T-helper 17 cell (primary cell): ENCODE data around the gene PAFAH1B1. TPM values are rescaled to one million over a fixed set of nuclear protein-coding genes. Genes with fewer than 3 reads are reported as not detected.
"Not testable (repeated sequence)": the region's sequence is repeated elsewhere in the genome, so short reads cannot be mapped to it uniquely, and the experiment has no call there.

ENCODE experiments used
- ATAC-seq: fragments of 150-1000 bp; cut with Tn5 transposase; 2 replicates; pipeline ENCODE4 v1.10.0; 2021; ENCODE audit warnings: mild to moderate bottlenecking, moderate library complexity
- DNase-seq, 3 donors: peaks; one replicate each; pipeline versions ENCODE4 v3.0.0 to v3.0.0-alpha.2; 2020 to 2021
- H3K9me3 ChIP-seq: one replicate; pipeline ENCODE4 v1.7.0; 2013; ENCODE audit warnings: low read length, mild to moderate bottlenecking; ENCODE audit not compliant: control insufficient read depth, poor library complexity, severe bottlenecking
- H3K27ac Mint-ChIP-seq: one replicate; pipeline ENCODE4 v1.8.0; 2022; ENCODE audit warnings: mild to moderate bottlenecking, moderate library complexity, mixed read lengths
- H3K27me3 Mint-ChIP-seq: one replicate; pipeline ENCODE4 v1.8.0; 2022; ENCODE audit warnings: mixed read lengths
- H3K36me3 Mint-ChIP-seq: one replicate; pipeline ENCODE4 v1.8.0; 2022; ENCODE audit warnings: low read depth, mixed read lengths
- H3K4me1 Mint-ChIP-seq: one replicate; pipeline ENCODE4 v1.8.0; 2022; ENCODE audit warnings: mild to moderate bottlenecking, mixed read lengths
- H3K4me3 Mint-ChIP-seq: one replicate; pipeline ENCODE4 v1.8.0; 2022; ENCODE audit warnings: mild to moderate bottlenecking, moderate library complexity, mixed read lengths
- total RNA-seq, 4 donors: library from RNA in 2 of 4; stranded (reverse) in 2 of 4; gene quantifications; one replicate each; pipeline ENCODE4 v1.2.3 and lab custom pipeline; 2022 to 2026

Gene PAFAH1B1
- 100 to 1,000 TPM; 149 to 165 TPM for total RNA-seq
- 175 to 279 reads per million in 2 donors for total RNA-seq (lab: John Stamatoyannopoulos, UW)

- Mint-ChIP-seq H3K4me1 (peaks cover 22% of the 10 kb centered on the region), H3K27ac (peak within 1 kb of the TSS; percentile 93), H3K27me3 (no peaks in the 10 kb centered on the region), H3K36me3 (peaks cover 2% of the 10 kb centered on the region), H3K4me3 (peak within 1 kb of the TSS; percentile 99)
- ATAC-seq (peak; percentile 79), DNase-seq (peak; percentile 94 to 95 (median 95))
- H3K9me3 ChIP-seq = no peaks in the 10 kb centered on the region
Measured at GRCh38 chr17:2592971-2593820, at the start of gene PAFAH1B1. Gene PAFAH1B1 (plus strand): TSS chr17:2593654. CDS start chr17:2638289, 44,635 bp downstream.

GRCh38 chr17:2545393-2545792 is 48.1 kb upstream of the PAFAH1B1 start:
- Mint-ChIP-seq H3K27me3 (peaks cover 11% of the 10 kb centered on the region), H3K4me3 (no peak overlapping the region), H3K27ac (no peak overlapping the region), H3K4me1 (no peaks in the 10 kb centered on the region), H3K36me3 (no peaks in the 10 kb centered on the region)
- no peak for DNase-seq
- no peak for ATAC-seq
- no peaks in the 10 kb centered on the region for H3K9me3 ChIP-seq

DNA sequence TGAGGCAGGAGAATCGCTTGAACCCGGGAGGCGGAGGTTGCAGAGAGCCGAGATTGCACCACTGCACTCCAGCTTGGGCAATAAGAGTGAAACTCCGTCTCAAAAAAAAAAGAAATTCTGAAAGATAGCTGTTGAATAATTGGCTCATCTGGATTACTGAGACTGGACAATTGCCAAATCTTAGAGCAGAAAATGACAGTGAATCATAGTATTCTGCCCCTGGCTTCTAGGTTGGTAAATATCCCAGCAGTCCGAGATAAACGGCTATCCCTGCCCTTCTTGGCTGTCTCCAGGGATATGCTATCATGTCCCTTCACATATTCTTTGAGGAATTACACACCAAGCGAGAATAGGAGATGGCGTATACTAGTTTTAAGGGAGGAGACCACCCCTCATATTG is 46.3 kb upstream of the PAFAH1B1 start:
- no peaks in the 10 kb centered on the region for H3K9me3 ChIP-seq
- H3K27ac Mint-ChIP-seq = no peak overlapping the region
- H3K4me1 Mint-ChIP-seq = no peaks in the 10 kb centered on the region
- H3K36me3 Mint-ChIP-seq = no peaks in the 10 kb centered on the region
- DNase-seq = no peak
- no peak overlapping the region for H3K4me3 Mint-ChIP-seq
- ATAC-seq = no peak
- peaks cover 18% of the 10 kb centered on the region for H3K27me3 Mint-ChIP-seq

DNA sequence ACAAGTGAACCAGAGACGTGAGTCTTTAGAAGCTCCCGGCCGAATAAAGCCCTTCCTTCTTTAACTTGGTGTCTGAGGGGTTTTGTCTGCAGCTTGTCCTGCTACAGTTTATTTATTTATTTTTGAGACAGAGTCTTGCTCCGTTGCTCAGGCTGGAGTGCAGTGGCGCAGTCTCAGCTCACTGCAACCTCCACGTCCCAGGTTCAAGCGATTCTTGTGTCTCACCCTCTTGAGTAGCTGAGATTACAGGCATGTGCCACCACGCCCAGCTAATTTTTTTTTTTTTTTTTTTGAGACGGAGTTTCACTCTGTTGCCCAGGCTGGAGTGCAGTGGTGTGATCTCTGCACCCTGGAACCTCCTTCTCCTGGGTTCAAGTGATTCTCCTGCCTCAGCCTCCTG is 45.4 kb upstream of the PAFAH1B1 start:
- H3K9me3 ChIP-seq, H3K27ac Mint-ChIP-seq, H3K4me1 Mint-ChIP-seq, DNase-seq, ATAC-seq, H3K36me3 Mint-ChIP-seq, H3K4me3 Mint-ChIP-seq: not testable (repeated sequence)
- H3K27me3 Mint-ChIP-seq = peaks cover 21% of the 10 kb centered on the region

- ATAC-seq = no peak
- H3K9me3 ChIP-seq = no peaks in the 10 kb centered on the region
- no peak for DNase-seq
- no peak overlapping the region for H3K4me3 Mint-ChIP-seq
- H3K27ac Mint-ChIP-seq = no peak overlapping the region
- no peaks in the 10 kb centered on the region for H3K36me3 Mint-ChIP-seq
- H3K4me1 Mint-ChIP-seq = no peaks in the 10 kb centered on the region
- peaks cover 21% of the 10 kb centered on the region for H3K27me3 Mint-ChIP-seq
Measured at GRCh38 chr17:2549392-2550211, 43.9 kb upstream of the PAFAH1B1 start.

- no peaks in the 10 kb centered on the region for H3K4me1 Mint-ChIP-seq
- no peaks in the 10 kb centered on the region for H3K36me3 Mint-ChIP-seq
- DNase-seq (no peak), ATAC-seq (no peak)
- no peaks in the 10 kb centered on the region for H3K9me3 ChIP-seq
- no peak overlapping the region for H3K27ac Mint-ChIP-seq
- no peak overlapping the region for H3K4me3 Mint-ChIP-seq
- peaks cover 11% of the 10 kb centered on the region for H3K27me3 Mint-ChIP-seq
Measured at GRCh38 chr17:2551493-2551892, 42.0 kb upstream of the PAFAH1B1 start.

DNA sequence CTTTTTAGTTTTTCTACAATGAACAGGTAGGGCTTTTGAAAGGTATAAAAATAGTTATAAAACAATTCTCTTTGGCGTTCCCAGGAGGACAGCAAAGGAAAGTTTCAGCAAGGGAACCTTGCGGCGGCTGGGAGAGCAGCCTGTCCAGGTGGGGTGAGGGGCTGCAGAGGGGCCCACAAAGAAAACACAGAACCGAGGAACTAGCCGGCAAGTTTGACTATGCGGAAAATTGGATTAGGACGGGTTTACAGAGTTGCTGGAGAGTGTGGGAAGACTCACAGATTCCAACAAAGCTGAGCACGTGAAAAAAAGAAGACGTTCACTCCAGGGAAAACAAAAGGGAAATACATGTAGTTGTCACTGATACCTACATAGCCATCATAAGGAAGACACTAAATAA is 41.5 kb upstream of the PAFAH1B1 start:
- DNase-seq (no peak), ATAC-seq (no peak)
- Mint-ChIP-seq H3K4me3 (no peak overlapping the region), H3K27ac (no peak overlapping the region), H3K4me1 (no peaks in the 10 kb centered on the region), H3K36me3 (no peaks in the 10 kb centered on the region), H3K27me3 (peaks cover 14% of the 10 kb centered on the region)
- no peaks in the 10 kb centered on the region for H3K9me3 ChIP-seq

GRCh38 chr17:2560658-2561057 is 32.8 kb upstream of the PAFAH1B1 start:
- DNase-seq (no peak), ATAC-seq (no peak)
- Mint-ChIP-seq H3K4me1 (peaks cover 6% of the 10 kb centered on the region), H3K27me3 (peaks cover 22% of the 10 kb centered on the region), H3K4me3 (no peak overlapping the region), H3K27ac (no peak overlapping the region), H3K36me3 (peaks cover 2% of the 10 kb centered on the region)
- H3K9me3 ChIP-seq = no peaks in the 10 kb centered on the region

DNA sequence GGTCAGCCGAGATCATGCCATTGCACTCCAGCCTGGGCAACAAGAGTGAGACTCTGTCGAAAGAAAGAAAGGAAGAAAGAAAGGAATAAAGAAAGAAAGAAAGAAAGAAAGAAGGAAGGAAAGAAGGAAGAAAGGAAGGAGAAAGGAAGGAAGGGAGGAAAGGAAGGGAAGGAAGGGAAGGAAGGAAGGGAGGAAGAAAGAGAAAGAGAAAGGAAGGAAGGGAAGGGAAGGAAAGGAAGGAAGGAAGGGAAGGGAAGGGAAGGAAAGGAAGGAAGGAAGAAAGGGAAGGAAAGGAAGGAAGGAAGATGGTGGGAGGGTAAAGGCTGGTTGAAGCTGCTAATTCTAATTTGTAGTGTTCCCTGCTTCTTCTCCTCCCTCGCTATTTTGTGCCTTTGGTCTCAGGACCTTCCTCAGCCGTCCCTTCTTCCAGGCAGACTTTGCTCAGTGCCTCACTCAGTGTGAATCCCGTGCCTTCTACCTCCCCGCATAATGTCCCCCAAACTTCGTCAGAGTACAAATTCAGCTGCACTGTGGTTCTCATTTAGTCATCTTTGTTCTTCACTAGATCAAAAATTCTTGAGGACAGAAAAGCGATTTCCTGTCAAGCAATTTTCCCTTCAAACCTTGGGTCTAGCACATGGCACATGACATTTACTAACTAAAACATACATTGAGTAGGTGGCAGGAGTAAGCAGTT is 31.1 kb upstream of the PAFAH1B1 start:
- H3K9me3 ChIP-seq = no peaks in the 10 kb centered on the region
- no peaks in the 10 kb centered on the region for H3K36me3 Mint-ChIP-seq
- peaks cover 20% of the 10 kb centered on the region for H3K27me3 Mint-ChIP-seq
- no peak for ATAC-seq
- no peak overlapping the region for H3K27ac Mint-ChIP-seq
- H3K4me3 Mint-ChIP-seq = no peak overlapping the region
- peaks cover 5% of the 10 kb centered on the region for H3K4me1 Mint-ChIP-seq
- no peak for DNase-seq

DNA sequence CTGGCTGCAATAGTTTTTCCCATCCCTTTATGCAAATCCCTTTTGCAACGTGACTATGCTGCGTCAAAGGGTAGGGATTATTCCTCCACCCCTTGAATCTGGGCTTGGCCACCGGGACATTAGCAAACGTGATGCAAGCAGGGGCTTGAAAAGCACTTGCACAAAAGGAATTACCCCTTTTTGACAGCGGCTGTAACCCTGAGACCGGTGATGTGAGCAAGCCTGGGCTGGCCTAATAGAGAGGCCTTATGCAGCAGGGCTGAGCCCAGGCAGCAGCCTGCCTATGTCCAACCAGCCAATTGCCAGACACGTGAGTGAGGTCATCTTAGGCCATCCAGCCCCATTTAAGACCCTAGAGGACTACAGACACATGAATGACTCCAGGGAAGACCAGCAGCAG is 30.4 kb upstream of the PAFAH1B1 start:
- Mint-ChIP-seq H3K27ac (no peak overlapping the region), H3K4me3 (no peak overlapping the region), H3K36me3 (no peaks in the 10 kb centered on the region), H3K4me1 (peaks cover 3% of the 10 kb centered on the region), H3K27me3 (peaks cover 15% of the 10 kb centered on the region)
- DNase-seq (no peak), ATAC-seq (no peak)
- no peaks in the 10 kb centered on the region for H3K9me3 ChIP-seq

- DNase-seq (no peak), ATAC-seq (no peak)
- peaks cover under 1% of the 10 kb centered on the region for H3K36me3 Mint-ChIP-seq
- peaks cover 3% of the 10 kb centered on the region for H3K4me1 Mint-ChIP-seq
- no peak overlapping the region for H3K4me3 Mint-ChIP-seq
- peaks cover 12% of the 10 kb centered on the region for H3K27me3 Mint-ChIP-seq
- H3K9me3 ChIP-seq = no peaks in the 10 kb centered on the region
- H3K27ac Mint-ChIP-seq = no peak overlapping the region
Measured at GRCh38 chr17:2563543-2563942, 29.9 kb upstream of the PAFAH1B1 start.

GRCh38 chr17:2564877-2565276 is 28.6 kb upstream of the PAFAH1B1 start:
- peaks cover 5% of the 10 kb centered on the region for H3K4me1 Mint-ChIP-seq
- no peak overlapping the region for H3K4me3 Mint-ChIP-seq
- ATAC-seq (no peak), DNase-seq (no peak)
- H3K27me3 Mint-ChIP-seq = peaks cover 12% of the 10 kb centered on the region
- no peak overlapping the region for H3K27ac Mint-ChIP-seq
- peaks cover 2% of the 10 kb centered on the region for H3K36me3 Mint-ChIP-seq
- no peaks in the 10 kb centered on the region for H3K9me3 ChIP-seq

DNA sequence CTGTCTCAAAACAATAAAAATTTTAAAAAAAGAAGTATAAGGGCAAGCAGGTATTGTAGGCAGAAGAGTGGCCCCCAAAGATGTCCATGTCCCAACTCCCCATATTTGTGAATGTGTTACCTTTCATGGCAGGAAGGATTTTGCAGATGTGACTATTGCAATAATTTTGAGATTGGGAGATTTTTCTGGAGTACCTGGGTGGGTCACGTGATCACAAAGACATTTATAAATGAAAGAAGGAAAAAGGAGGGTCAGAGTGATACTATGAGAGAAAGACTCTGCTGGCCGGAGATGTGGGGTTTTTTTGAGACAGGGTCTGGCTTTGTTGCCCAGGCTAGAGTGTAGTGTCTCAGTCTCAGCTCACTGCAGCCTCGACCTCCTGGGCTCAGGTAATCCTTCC is 27.4 kb upstream of the PAFAH1B1 start:
- peaks cover 2% of the 10 kb centered on the region for H3K36me3 Mint-ChIP-seq
- H3K9me3 ChIP-seq = no peaks in the 10 kb centered on the region
- ATAC-seq (no peak), DNase-seq (no peak)
- no peak overlapping the region for H3K4me3 Mint-ChIP-seq
- H3K27me3 Mint-ChIP-seq = peaks cover 12% of the 10 kb centered on the region
- peaks cover 5% of the 10 kb centered on the region for H3K4me1 Mint-ChIP-seq
- no peak overlapping the region for H3K27ac Mint-ChIP-seq
